ENCODE data around the gene CLP1. TPM values are rescaled to one million over a fixed set of nuclear protein-coding genes. Genes with fewer than 3 reads are reported as not detected.

Gene CLP1
- total RNA-seq, result 6.1 TPM

DNA sequence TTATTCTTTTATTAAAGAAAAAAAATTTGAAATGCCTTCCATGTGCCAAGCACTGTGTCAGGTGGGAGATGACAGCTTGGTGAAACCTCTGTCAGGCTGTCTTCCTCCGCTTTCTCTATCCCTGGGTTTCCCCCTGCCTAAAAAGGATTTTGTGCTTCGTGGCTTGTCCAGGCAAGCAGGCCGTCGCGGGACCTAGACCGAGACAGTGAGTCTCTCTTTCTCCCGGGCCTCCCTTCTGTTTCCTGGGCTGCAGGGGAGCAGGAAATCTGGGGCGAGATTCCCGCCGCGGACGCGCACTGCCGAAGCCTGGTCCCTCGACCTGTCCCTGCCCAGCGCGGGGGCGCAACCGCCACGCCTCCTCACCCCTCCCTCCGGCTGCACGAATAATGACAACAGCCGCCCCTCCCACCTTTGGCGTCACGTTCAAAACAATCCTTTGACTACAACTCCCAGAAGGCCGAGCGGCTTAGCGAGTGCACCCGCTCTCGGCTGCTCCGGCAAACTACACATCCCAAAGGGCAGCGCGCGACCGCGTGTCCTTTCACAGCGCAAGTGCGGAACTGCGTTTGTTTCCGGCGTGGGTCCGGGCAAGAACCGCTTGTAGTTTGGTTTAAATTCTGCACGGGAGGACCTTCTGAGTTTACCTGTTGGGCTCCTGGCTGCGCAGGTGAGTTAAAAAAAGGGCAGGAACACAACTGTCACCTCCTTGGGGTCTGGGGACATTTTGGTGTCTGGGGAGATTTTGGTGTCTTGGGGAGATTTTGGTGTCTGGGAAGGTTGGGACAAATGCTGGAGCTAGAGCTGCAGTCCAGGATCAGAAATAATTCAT lies at the start of gene CLP1:
Gene CLP1, plus strand, starts transcription at position 569 of the 829 bp plus-strand sequence. CDS start 1,715 bp downstream, outside the sequence.
- ATAC-seq (peak; percentile 98), DNase-seq (ENCODE audit: low spot score) (peak; percentile 100)

DNA sequence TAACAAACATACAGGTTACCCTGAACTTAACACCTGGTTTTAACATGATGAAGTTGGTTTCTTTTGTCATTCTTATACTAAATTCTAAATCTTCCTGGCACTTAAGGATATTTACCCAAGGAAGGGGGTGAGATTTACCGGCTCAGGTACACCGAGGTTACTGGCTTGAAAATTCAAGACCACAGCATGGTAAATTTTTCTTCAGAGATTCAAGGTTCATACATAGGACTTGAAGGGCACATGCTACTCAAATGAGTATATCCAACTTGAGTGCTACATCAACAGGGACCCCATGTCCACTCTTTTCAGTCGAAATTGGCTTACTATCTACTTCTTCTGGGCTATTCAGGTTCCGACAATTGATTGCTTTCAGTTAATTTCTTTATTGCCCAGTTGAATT lies 47.4 kb upstream of the CLP1 start:
- no peak for DNase-seq (ENCODE audit: low spot score)
- ATAC-seq, result no peak

GRCh38 chr11:57614234-57614772 lies 43.3 kb upstream of the CLP1 start:
- DNase-seq (ENCODE audit: low spot score) (no peak), ATAC-seq (peak; percentile 2)

DNA sequence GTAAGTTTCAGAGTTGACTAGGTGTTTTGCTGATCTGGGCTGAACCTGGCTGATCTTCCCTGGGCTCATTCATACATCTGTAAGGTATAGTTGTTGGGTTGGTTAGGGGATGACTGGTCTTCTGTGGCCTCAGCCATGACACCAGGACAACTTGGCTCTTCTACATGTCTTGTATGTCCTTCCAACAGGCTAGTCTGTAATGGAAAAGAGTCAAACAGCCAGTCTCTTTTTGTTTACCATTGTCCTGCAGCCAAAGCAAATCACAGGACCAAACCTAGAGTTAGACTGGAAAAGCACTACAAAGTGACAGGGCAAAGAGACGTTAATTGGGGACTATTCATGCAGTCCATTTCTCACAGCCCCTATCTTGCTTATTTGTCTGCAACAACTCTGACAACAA lies 42.3 kb upstream of the CLP1 start:
- peak; percentile 66 for ATAC-seq
- DNase-seq (ENCODE audit: low spot score), result peak; percentile 58

DNA sequence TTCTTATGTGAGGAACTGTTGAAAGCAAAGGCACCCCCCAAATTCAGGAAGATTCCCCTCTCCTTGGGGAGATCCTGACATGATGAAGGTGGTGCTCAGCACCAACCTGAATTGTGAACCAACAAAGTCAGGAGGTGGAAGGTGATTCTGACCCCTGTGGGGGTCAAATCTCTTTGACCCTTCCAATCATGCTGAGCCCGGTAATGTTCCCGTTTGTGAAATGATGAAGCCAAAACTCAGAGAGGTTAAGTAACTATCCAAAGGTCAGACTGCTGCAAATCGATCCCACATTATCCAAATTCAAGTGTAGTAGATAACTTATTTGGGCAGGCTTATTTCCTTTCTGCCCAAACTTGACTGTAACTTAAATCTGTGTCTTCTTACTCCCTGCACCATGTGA lies 41.0 kb upstream of the CLP1 start:
- ATAC-seq (peak; percentile 75), DNase-seq (ENCODE audit: low spot score) (peak; percentile 80)

GRCh38 chr11:57618438-57618837 lies 39.1 kb upstream of the CLP1 start:
- DNase-seq (ENCODE audit: low spot score), result peak; percentile 58
- peak; percentile 63 for ATAC-seq

- ATAC-seq, result no peak
Observed at GRCh38 chr11:57619331-57619730, 38.2 kb upstream of the CLP1 start.

DNA sequence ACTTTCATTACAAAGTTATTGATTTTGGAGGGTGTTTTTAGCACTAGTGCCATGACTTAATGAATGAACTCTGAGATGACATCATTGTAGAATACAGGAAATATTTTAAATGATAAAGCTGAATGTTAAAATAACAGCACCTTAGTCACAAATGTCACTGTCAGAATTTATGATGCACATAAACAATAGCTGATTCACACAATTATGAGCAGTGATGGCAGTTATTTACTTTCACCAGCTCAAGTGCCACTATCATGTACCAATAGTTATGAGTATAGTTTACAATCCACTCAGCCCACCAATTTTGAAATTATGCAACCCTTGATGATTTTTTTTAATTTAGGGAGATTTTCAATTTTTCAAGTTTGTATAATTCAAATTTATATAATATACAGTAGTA lies 37.1 kb upstream of the CLP1 start:
- no peak for DNase-seq (ENCODE audit: low spot score)
- ATAC-seq, result no peak

More at GRCh38 chr11:57619331-57619730, 38.2 kb upstream of the CLP1 start:
- DNase-seq (ENCODE audit: low spot score), result no peak

DNA sequence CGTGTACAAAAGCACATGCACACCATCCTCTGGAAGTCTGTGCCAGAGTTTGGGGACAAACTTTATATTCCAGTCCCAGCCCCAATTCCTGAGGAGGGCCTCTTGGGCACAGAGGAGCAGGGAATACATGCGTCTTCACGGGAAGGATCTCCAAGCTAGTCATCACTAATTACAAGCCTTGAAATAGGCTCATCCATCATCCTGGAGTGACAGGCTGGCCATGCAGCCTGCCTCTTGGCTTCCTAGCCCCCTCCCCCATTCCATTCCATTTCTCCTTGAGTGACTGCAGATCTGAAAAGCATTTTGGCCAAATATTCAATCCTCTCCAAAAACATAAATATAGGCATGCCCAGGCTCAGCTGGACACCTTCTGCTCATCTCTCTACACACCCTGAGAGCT lies 35.3 kb upstream of the CLP1 start:
- DNase-seq (ENCODE audit: low spot score), result no peak

DNA sequence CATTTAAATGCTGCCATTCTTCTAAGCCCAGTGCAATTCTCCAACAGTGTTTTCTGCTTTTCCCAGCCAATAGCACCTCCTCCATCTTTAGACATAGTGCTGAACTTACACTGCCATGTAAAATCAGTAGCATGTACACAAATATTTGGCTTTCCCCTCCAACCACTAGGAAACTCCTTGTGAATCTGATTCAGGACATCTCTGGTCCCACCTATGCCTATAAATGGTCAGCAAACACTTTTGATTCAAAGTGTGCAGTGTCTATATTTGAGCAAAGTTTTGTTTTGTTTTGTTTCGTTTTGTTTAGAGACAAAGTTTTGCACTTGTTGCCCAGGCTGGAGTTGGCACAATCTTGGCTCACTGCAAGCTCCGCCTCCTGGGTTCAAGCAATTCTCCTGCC lies 32.7 kb upstream of the CLP1 start:
- ATAC-seq, result no peak

More for the DNA sequence above, 35.3 kb upstream of the CLP1 start:
- ATAC-seq, result no peak

DNA sequence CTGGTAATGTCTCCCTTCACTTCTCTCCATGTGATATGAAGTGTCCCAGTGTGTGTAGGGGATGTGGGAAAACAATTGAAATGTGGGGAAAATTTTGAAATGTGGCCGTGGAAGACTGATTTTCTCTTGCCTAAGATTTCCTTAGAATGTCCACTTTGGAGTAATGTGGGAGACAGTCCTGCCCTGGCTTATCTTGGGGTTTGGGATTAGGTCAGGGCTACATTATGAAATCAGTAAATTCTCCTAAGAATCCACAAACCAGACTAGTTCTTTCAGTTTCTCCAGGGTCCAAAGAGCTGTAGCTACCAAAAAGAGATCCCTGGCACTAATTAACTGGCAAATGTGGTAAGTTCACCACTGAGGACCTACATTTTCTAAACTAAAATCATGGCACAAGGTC lies 30.7 kb upstream of the CLP1 start:
- DNase-seq (ENCODE audit: low spot score), result no peak
- ATAC-seq, result peak; percentile 47

More for the DNA sequence above, 32.7 kb upstream of the CLP1 start:
- DNase-seq (ENCODE audit: low spot score), result no peak

- ATAC-seq, result no peak
- no peak for DNase-seq (ENCODE audit: low spot score)
Observed at GRCh38 chr11:57630171-57630570, 27.4 kb upstream of the CLP1 start.

DNA sequence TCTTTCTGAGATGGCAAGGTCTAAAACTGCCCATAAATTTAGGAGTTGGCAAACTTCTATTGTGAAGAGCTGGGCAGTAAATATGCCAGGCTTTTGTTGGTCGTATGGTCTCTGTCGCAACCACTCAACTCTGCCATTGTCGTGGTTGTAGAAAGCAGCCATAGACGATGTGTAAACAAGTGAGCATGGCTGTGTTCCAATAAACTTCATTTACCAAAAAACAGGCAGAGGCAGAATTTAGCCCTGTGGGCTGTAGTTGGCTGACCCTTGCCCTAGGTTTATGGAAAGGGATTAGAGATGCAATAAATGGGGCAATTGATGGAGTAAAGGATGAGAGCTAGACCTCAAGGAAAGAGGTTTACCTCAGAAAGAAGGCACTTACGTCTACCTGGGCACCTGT lies 25.4 kb upstream of the CLP1 start:
- no peak for DNase-seq (ENCODE audit: low spot score)
- ATAC-seq, result no peak

GRCh38 chr11:57633394-57634070 lies 24.0 kb upstream of the CLP1 start:
- no peak for DNase-seq (ENCODE audit: low spot score)
- ATAC-seq, result no peak

DNA sequence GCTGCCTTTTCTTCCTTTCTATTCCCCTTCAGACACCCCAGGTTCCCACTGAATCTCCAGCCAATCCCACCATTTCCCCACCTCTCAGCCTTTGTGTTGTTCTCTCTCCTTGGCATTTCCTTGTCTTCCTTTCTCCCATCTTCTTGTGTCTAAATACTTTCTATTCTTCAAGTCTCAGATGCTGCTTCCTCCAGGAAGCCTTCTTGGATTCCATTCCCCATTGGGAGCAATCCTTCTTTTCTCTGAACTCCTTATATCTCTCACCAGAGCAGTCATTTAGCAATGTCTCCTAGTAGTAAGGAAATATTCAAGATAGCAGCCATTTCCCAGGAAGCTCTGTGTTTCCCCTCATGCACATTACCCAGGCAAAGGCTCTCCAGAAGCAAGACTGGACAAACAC lies 23.3 kb upstream of the CLP1 start:
- no peak for ATAC-seq
- no peak for DNase-seq (ENCODE audit: low spot score)

- ATAC-seq (no peak), DNase-seq (ENCODE audit: low spot score) (no peak)
Observed at GRCh38 chr11:57635246-57635645, 22.3 kb upstream of the CLP1 start.

DNA sequence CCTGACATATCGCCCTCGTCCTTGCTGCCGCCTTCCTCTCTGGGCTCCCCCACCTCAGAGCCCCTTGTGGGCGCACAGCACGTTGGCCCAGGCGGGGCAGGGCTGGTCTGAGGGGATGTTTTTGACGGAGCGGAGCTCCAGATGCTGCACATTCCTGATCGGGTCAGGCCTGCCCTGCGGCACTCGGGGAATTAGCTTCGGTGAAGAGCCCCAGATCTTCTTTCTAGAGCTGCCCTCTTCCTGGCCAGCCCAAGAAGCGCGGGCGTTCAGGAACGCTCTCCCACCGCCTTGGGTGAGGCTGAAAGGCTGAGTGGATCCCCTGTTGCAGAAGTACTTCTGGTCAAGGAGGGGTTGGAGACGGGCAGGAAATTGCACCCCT lies 19.9 kb upstream of the CLP1 start:
- no peak for DNase-seq (ENCODE audit: low spot score)

GRCh38 chr11:57638005-57638781 lies 19.4 kb upstream of the CLP1 start:
- no peak for DNase-seq (ENCODE audit: low spot score)
- ATAC-seq, result peak; percentile 22

More for the DNA sequence above, 19.9 kb upstream of the CLP1 start:
- no peak for ATAC-seq

- no peak for ATAC-seq
- DNase-seq (ENCODE audit: low spot score), result no peak
Observed at GRCh38 chr11:57638811-57639320, 18.7 kb upstream of the CLP1 start.

GRCh38 chr11:57639321-57640067 lies 18.1 kb upstream of the CLP1 start:
- ATAC-seq, result peak; percentile 8
- no peak for DNase-seq (ENCODE audit: low spot score)

Measured in left lobe of liver (tissue), 2 donors.